ENCODE results near the gene XRN2. TPM values are rescaled to one million over a fixed set of nuclear protein-coding genes. Genes with fewer than 3 reads are reported as not detected.

XRN2 gene
- total and polyA plus RNA-seq, 2 of the 13 experiments (the other 11 are each of a cell fraction or from before 2014, with no cell fraction given) = 90.3 to 171 TPM

GRCh38 chr20:21302664-21303060 is 469 bp upstream of the XRN2 start (continued):
- TF ChIP-seq ZBTB39 (CRISPR knock-in tag; IDR thresholded peaks at IDR 0.05) = 0 out of 2 replicates have a peak, but pooled peaks have one; percentile 78
- TF ChIP-seq, protein P1, sequence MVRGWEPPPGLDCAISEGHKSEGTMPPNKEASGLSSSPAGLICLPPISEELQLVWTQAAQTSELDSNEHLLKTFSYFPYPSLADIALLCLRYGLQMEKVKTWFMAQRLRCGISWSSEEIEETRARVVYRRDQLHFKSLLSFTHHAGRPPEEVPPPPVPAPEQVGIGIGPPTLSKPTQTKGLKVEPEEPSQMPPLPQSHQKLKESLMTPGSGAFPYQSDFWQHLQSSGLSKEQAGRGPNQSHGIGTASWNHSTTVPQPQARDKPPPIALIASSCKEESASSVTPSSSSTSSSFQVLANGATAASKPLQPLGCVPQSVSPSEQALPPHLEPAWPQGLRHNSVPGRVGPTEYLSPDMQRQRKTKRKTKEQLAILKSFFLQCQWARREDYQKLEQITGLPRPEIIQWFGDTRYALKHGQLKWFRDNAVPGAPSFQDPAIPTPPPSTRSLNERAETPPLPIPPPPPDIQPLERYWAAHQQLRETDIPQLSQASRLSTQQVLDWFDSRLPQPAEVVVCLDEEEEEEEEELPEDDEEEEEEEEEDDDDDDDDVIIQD (CRISPR knock-in tag; IDR thresholded peaks at IDR 0.05; ENCODE audit: low read depth) = no peak
- TF ChIP-seq ONECUT2 (CRISPR knock-in tag; IDR thresholded peaks at IDR 0.05) = peak; percentile 42; the same call in 1 of the 2 replicates
- TF ChIP-seq AHR (CRISPR knock-in tag; IDR thresholded peaks at IDR 0.05) = no peak
- TF ChIP-seq ZNF383 (CRISPR knock-in tag; IDR thresholded peaks at IDR 0.05; ENCODE audit: borderline replicate concordance) = 0 out of 2 replicates have a peak, but pooled peaks have one; percentile 7
- no peak for TF ChIP-seq RNF2 (conservative IDR thresholded peaks at IDR 0.05; ENCODE audit: low read depth)
- TF ChIP-seq ZNF44 (CRISPR knock-in tag; IDR thresholded peaks at IDR 0.05) = 0 out of 2 replicates have a peak, but pooled peaks have one; percentile 12
- 0 out of 2 replicates have a peak, but pooled peaks have one; percentile 26 for TF ChIP-seq ADNP (CRISPR knock-in tag; IDR thresholded peaks at IDR 0.05)
- TF ChIP-seq IKZF4 (CRISPR knock-in tag; IDR thresholded peaks at IDR 0.05; ENCODE audit: borderline replicate concordance, low read depth, not compliant biosample characterization) = no peak
- peak; percentile 13; the same call in 1 of the 2 replicates for TF ChIP-seq PITX1 (CRISPR knock-in tag; IDR thresholded peaks at IDR 0.05)
- no peak for TF ChIP-seq ARID5B (CRISPR knock-in tag; IDR thresholded peaks at IDR 0.05)
- TF ChIP-seq ZNF782 (CRISPR knock-in tag; IDR thresholded peaks at IDR 0.05; ENCODE audit: borderline replicate concordance) = no peak
- no peak for TF ChIP-seq SPEN (CRISPR knock-in tag; IDR thresholded peaks at IDR 0.05; ENCODE audit: low read depth)
- no peak for TF ChIP-seq ZFP36L2 (CRISPR knock-in tag; IDR thresholded peaks at IDR 0.05)
- no peak for TF ChIP-seq NAIF1 (CRISPR knock-in tag; IDR thresholded peaks at IDR 0.05; ENCODE audit: borderline replicate concordance)
- 0 out of 2 replicates have a peak, but pooled peaks have one; percentile 11 for TF ChIP-seq FOXM1 (CRISPR knock-in tag; IDR thresholded peaks at IDR 0.05)
- no peak for TF ChIP-seq U2AF1 (optimal IDR thresholded peaks at IDR 0.05; ENCODE audit: low read depth, low read length)

Data from HepG2 (cell line).